Activated T-helper 1 cell treated with Interleukin-2 at 50 U/mL for 16 hours (primary cell): ENCODE measurements around the gene PDE9A.

ENCODE experiments used
- DNase-seq: peaks from one replicate; pipeline ENCODE4 v3.0.0-alpha.2; 2020; ENCODE audit warnings: low read depth

PDE9A gene

GRCh38 chr21:42657676-42658319 lies 4.4 kb downstream of the PDE9A start:
- DNase-seq = no peak

GRCh38 chr21:42658320-42659105 lies 5.1 kb downstream of the PDE9A start:
- DNase-seq = no peak

- DNase-seq = no peak
These were observed 6.1 kb downstream of the PDE9A start for GRCh38 chr21:42659416-42660117.

- no peak for DNase-seq
These were observed 6.7 kb downstream of the PDE9A start for GRCh38 chr21:42660118-42660470.

DNA sequence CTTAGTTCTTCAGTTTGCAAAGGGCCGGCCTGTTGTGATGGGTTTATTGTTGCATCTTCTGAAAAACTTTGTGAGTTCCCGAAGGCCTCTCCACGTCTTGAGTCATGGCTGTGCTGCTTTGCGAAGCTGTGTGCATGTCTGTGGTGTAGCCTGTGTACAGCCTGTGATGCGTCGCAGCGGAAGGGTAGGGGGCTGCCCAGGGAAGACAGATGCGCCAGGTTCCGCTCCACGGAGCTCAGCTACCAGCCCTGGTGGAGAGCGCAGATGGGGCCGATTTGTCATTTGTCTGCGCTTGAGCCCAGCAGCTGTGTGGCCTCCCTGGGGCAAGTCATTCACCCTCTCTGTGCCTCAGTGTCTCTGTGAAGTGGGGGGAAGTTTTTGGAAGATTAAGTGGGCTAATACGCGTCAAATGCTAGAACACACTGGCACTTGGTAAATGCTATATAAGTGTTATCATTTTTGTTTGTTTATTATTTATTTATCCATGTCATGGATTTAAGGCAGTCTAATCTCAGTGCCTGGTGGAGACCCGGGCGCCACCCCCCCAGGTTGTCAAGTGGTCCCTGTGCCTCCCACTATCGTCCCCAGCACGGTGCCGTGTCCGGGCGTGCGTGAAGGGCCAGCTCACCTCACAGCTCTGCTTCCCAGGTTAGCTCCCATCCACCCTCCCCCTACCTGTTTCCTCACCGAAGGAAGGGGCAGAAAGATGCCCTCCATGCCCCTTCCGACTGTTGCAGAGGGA lies 8.4 kb downstream of the PDE9A start:
- no peak for DNase-seq

- DNase-seq = no peak
These were observed 9.2 kb downstream of the PDE9A start for GRCh38 chr21:42662430-42663199.

GRCh38 chr21:42663200-42663750 lies 9.9 kb downstream of the PDE9A start:
- no peak for DNase-seq

- no peak for DNase-seq
These were observed 10.6 kb downstream of the PDE9A start for GRCh38 chr21:42663860-42664535.

GRCh38 chr21:42664614-42665013 lies 11.2 kb downstream of the PDE9A start:
- DNase-seq = no peak

- no peak for DNase-seq
These were observed 11.6 kb downstream of the PDE9A start for GRCh38 chr21:42665026-42665425.

GRCh38 chr21:42665484-42665883 lies 12.1 kb downstream of the PDE9A start:
- no peak for DNase-seq

DNA sequence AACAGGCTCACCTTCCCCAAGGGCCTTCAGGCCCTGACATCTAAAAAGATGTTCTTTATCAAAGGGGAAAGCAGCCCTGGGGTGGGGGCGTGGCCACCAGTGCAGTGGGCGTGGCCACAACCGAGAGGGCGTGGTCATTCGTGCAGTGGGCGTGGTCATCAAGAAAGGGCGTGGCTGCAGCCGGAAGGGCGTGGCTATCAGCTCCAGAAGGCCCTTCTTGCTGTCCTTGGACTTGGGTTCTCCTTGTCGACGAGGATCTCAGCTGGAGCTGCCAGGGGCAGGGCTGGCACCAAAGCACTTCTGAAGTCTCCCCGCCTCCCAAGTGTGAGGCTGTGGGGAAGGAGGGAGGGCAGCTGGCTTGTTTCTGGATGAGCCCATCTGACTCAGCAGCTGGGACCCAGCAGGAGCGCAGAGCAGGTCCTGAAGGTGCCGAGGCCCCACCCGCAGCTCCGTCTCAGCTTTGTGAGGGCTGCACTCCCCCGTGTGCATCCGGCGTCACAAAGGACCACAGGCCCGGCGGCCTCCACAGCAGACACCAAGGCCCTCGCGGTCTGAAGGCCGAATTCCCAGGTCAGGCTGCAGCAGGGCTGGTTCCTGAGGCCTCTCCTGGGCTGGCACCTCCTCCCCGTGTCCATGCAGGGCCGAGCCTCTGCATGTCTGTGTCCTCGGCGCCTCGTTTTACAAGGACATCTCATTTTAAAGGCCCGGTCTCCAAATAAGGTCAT lies 12.8 kb downstream of the PDE9A start:
- DNase-seq = no peak

GRCh38 chr21:42666925-42667324 lies 13.5 kb downstream of the PDE9A start:
- DNase-seq = no peak

DNA sequence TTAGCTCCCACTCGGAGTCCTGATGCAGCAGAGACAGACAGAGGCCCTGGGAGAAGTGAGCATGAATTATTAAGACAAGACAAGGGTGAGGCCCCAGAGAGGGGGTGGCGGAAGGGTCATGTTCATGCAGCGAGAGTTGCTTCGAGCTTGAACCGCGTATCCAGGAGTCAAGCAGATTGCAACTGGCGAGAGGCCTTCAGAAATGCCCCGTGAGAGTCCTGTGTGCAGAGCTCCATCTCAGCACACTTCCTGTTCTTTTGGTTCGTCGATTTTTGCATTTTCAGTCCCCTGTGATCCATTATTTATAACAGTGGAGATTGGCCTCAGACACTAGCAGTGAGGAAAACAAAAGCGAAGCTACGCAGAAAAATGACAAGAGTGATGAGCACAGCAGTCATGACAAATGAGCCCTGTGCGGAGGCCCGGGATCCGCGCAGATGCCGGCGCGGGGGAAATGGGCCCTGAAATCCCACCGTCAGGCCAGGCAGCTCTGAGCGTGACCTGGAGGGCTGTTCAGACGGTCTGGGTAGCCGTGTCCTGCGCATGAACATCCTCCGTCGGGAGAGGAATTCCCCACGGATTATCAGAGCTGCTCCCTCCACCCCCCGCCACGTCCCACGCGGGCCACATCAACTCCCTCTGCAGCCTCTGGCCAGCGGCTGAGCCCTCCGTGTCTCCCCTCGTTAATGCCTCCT lies 15.0 kb downstream of the PDE9A start:
- no peak for DNase-seq

GRCh38 chr21:42669041-42669440 lies 15.6 kb downstream of the PDE9A start:
- DNase-seq = no peak

- no peak for DNase-seq
These were observed 16.8 kb downstream of the PDE9A start for GRCh38 chr21:42670058-42670880.

DNA sequence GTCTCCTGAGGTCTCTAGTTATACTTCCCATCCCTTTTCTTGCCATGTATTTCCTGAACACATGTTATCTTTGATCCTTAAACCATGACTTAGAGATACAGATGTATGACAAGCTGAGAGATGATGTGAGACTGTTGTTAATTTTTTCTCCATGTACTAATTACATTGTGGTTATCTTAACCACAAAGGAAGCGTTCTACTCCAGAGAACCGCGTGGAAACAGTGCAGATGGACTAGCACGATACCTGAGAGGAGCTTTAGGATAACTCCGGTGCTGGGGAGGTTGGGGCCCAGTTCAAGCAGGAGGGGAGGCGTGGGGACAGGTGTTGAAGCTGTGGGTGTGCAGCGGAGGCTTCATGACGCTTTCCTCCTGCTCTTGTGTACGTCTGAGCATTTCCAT lies 17.5 kb downstream of the PDE9A start:
- DNase-seq = no peak

DNA sequence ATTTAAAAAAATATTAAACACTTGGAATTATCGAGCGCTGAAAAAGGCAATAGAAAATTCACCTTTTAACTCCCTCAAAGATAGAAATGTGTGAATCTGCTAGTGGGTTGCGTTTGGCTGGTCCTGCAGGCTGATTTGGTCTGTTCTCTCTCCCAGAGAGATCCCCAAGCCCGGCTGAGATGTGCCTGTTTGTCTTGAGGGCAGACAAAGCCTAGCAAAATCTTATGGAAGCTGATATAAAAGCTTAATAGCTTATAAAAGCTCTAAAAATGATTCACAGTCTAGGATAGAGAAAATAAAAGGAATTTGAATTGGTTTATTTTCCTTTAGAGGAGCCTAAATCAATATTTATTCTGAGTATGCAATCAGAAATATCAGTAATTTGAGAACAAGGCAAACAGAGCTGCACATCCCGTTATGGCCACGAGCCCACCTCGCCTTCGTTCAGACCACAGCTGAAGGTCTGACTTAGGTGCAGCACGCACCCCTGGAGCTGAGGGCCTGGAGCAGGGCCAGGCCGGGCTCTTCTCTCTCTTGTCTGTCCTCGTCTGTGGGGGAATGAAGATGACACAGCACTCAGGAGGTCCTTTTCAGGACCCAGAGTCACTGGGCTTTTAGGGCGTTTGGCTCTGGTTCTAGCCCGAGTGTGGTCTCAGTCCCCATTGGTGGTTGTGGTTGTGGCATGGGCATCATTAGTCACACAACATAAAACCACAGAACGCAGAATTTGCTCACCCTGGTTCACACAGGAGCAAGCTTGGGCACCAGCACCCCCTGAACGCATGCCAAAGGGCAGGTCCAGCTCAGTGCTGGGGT lies 18.6 kb downstream of the PDE9A start:
- DNase-seq = no peak
